Mesenchymal stem cell (in vitro differentiated cells and primary cell): ENCODE measurements around the gene OLIG3.

ENCODE experiments used
- DNase-seq: peaks from one replicate; pipeline ENCODE4 v3.0.0-alpha.2; 2013
- H2AFZ ChIP-seq: one replicate; pipeline ENCODE4 v1.6.1; 2013; ENCODE audit warnings: low read depth, mild to moderate bottlenecking, control low read depth, inconsistent platforms, low read length, moderate library complexity
- H2AK5ac ChIP-seq: 2 replicates; pipeline ENCODE4 v1.6.1; 2013; ENCODE audit warnings: low read length, moderate library complexity, mild to moderate bottlenecking, inconsistent platforms; ENCODE audit not compliant: severe bottlenecking
- H2BK120ac ChIP-seq: one replicate; pipeline ENCODE4 v1.6.1; 2013; ENCODE audit warnings: low read depth, mild to moderate bottlenecking, inconsistent platforms, low read length, moderate library complexity
- H2BK12ac ChIP-seq, 2 experiments: one replicate each; pipeline ENCODE4 v1.6.1; 2013; ENCODE audit warnings: inconsistent platforms in 2 of 2, low read length in 2 of 2, mild to moderate bottlenecking in 2 of 2, moderate library complexity in 2 of 2, control low read depth in 1 of 2
- H2BK15ac ChIP-seq: one replicate; pipeline ENCODE4 v1.6.1; 2013; ENCODE audit warnings: mild to moderate bottlenecking, low read depth, inconsistent platforms; ENCODE audit not compliant: poor library complexity, severe bottlenecking
- H2BK5ac ChIP-seq: 2 replicates; pipeline ENCODE4 v1.6.1; 2013; ENCODE audit warnings: low read depth, mild to moderate bottlenecking, low read length, control low read depth, inconsistent platforms; ENCODE audit not compliant: poor library complexity, severe bottlenecking
- H3K14ac ChIP-seq, 2 experiments: one replicate each; pipeline ENCODE4 v1.6.1; 2013; ENCODE audit warnings: inconsistent platforms in 2 of 2, low read length in 2 of 2, control low read depth in 1 of 2, mild to moderate bottlenecking in 1 of 2, moderate library complexity in 1 of 2
- H3K18ac ChIP-seq, 2 experiments: one replicate each; pipeline ENCODE4 v1.6.1; 2013; ENCODE audit warnings: inconsistent platforms in 2 of 2, low read length in 2 of 2, control low read depth in 1 of 2, low read depth in 1 of 2, mild to moderate bottlenecking in 1 of 2
- H3K23ac ChIP-seq, 2 experiments: one replicate each; pipeline ENCODE4 v1.6.1; 2013; ENCODE audit warnings: inconsistent platforms in 2 of 2, low read length in 2 of 2, mild to moderate bottlenecking in 2 of 2, moderate library complexity in 2 of 2, control low read depth in 1 of 2
- H3K27ac ChIP-seq: 2 replicates; pipeline ENCODE4 v1.5.1; 2013; ENCODE audit warnings: mild to moderate bottlenecking, moderate library complexity, low read length, control low read depth, inconsistent platforms; ENCODE audit not compliant: poor library complexity, severe bottlenecking
- H3K27me3 ChIP-seq, 2 experiments: 2 replicates each; pipeline versions ENCODE4 v1.6.1 to v1.7.0; 2013; ENCODE audit warnings: low read length in 2 of 2, mild to moderate bottlenecking in 2 of 2, moderate library complexity in 2 of 2, control low read depth in 1 of 2, inconsistent platforms in 1 of 2; ENCODE audit not compliant: control insufficient read depth in 1 of 2, insufficient read depth in 1 of 2
- H3K36me3 ChIP-seq, 2 experiments: 2 replicates each; pipeline versions ENCODE4 v1.6.1 to v1.7.0; 2013; ENCODE audit warnings: low read length in 2 of 2, control low read depth in 1 of 2, inconsistent platforms in 1 of 2, low read depth in 1 of 2, mild to moderate bottlenecking in 1 of 2; ENCODE audit not compliant: insufficient read depth in 2 of 2, control insufficient read depth in 1 of 2
- H3K4ac ChIP-seq, 2 experiments: one replicate each; pipeline ENCODE4 v1.6.1; 2013; ENCODE audit warnings: inconsistent platforms in 2 of 2, low read length in 2 of 2, mild to moderate bottlenecking in 2 of 2, moderate library complexity in 2 of 2, control low read depth in 1 of 2, low read depth in 1 of 2
- H3K4me1 ChIP-seq: 2 replicates; pipeline ENCODE4 v1.6.1; 2013; ENCODE audit warnings: low read depth, low read length, control low read depth; ENCODE audit not compliant: control insufficient read depth, insufficient read depth
- H3K4me2 ChIP-seq: 2 replicates; pipeline ENCODE4 v1.6.1; 2013; ENCODE audit warnings: low read length, mild to moderate bottlenecking, inconsistent platforms; ENCODE audit not compliant: poor library complexity, severe bottlenecking
- H3K4me3 ChIP-seq, 2 experiments: 2 replicates each; pipeline versions ENCODE4 v1.5.1 to v1.7.0; 2013; ENCODE audit warnings: low read length in 2 of 2, mild to moderate bottlenecking in 2 of 2, control low read depth in 1 of 2, low read depth in 1 of 2; ENCODE audit not compliant: insufficient read depth in 1 of 2
- H3K79me1 ChIP-seq: replicated peaks from 2 replicates; pipeline ENCODE4 v1.6.1; 2013; ENCODE audit warnings: mild to moderate bottlenecking, control low read depth, low read length, inconsistent platforms; ENCODE audit not compliant: poor library complexity, severe bottlenecking
- H3K9ac ChIP-seq: 2 replicates; pipeline ENCODE4 v1.7.0; 2013; ENCODE audit warnings: mild to moderate bottlenecking, low read length, moderate library complexity
- H3K9me3 ChIP-seq: 2 replicates; pipeline ENCODE4 v1.7.0; 2013; ENCODE audit warnings: mild to moderate bottlenecking, low read length; ENCODE audit not compliant: control insufficient read depth
- H4K8ac ChIP-seq: one replicate; pipeline ENCODE4 v1.6.1; 2013; ENCODE audit warnings: inconsistent platforms, mild to moderate bottlenecking, low read length, moderate library complexity
- H4K91ac ChIP-seq: one replicate; pipeline ENCODE4 v1.6.1; 2013; ENCODE audit warnings: mild to moderate bottlenecking, low read length, inconsistent platforms
- WGBS: methylation state at CpG from one replicate; pipeline ENCODE4 v1.1.7; 2013; ENCODE audit warnings: mixed read lengths; 5-methylcytosine and 5-hydroxymethylcytosine counted together

The OLIG3 gene

GRCh38 chr6:137522198-137522798 lies 28.1 kb upstream of the OLIG3 start:
- WGBS: 79% methylated on average over 2 of the region's 2 CpGs
- H3K4me1 ChIP-seq: no peaks in the 10 kb centered on the region
- H2BK12ac ChIP-seq: no peak overlapping the region
- no peak overlapping the region for H3K14ac ChIP-seq
- no peak overlapping the region for H3K4me2 ChIP-seq
- H3K18ac ChIP-seq: no peak overlapping the region
- H3K4ac ChIP-seq: no peak overlapping the region
- no peak overlapping the region for H4K8ac ChIP-seq
- no peak overlapping the region for H4K91ac ChIP-seq
- H2BK5ac ChIP-seq: no peak overlapping the region
- H2AK5ac ChIP-seq: no peak overlapping the region
- no peak overlapping the region for H2BK120ac ChIP-seq
- peaks cover 5% of the 10 kb centered on the region for H3K9me3 ChIP-seq
- H3K23ac ChIP-seq: no peak overlapping the region
- no peak overlapping the region for H3K9ac ChIP-seq
- no peak overlapping the region for H3K27ac ChIP-seq
- H3K27me3 ChIP-seq: peaks cover 6 to 34% of the 10 kb centered on the region in 2 experiments
- no peak overlapping the region for H3K4me3 ChIP-seq
- DNase-seq: no peak
- no peaks in the 10 kb centered on the region for H3K36me3 ChIP-seq
- no peak overlapping the region for H2AFZ ChIP-seq
- H3K79me1 ChIP-seq: no peaks in the 10 kb centered on the region
- no peak overlapping the region for H2BK15ac ChIP-seq

- Histone ChIP-seq H2AFZ (no peak overlapping the region), H2BK12ac (no peak overlapping the region), H3K4me3 (no peak overlapping the region), H3K4ac (no peak overlapping the region), H3K18ac (no peak overlapping the region), H3K23ac (no peak overlapping the region), H2BK5ac (no peak overlapping the region), H3K79me1 (no peaks in the 10 kb centered on the region), H2AK5ac (no peak overlapping the region), H3K9ac (no peak overlapping the region), H3K14ac (no peak overlapping the region), H4K8ac (no peak overlapping the region), H3K27me3 (peaks cover 18 to 52% of the 10 kb centered on the region in 2 experiments), H3K36me3 (no peaks in the 10 kb centered on the region), H2BK120ac (no peak overlapping the region), H3K4me2 (no peak overlapping the region), H3K9me3 (peaks cover 3% of the 10 kb centered on the region), H2BK15ac (no peak overlapping the region), H3K4me1 (no peaks in the 10 kb centered on the region), H4K91ac (no peak overlapping the region), H3K27ac (no peak overlapping the region)
- DNase-seq: no peak
- 85% methylated on average over 4 of the region's 4 CpGs for WGBS
Measured at GRCh38 chr6:137520520-137520919, 26.3 kb upstream of the OLIG3 start.

GRCh38 chr6:137519629-137520176 lies 25.5 kb upstream of the OLIG3 start:
- no peak overlapping the region for H3K23ac ChIP-seq
- H3K4me1 ChIP-seq: no peaks in the 10 kb centered on the region
- no peak overlapping the region for H3K9ac ChIP-seq
- H2BK12ac ChIP-seq: no peak overlapping the region
- no peaks in the 10 kb centered on the region for H3K79me1 ChIP-seq
- 46% methylated on average over 9 of the region's 9 CpGs for WGBS
- H3K36me3 ChIP-seq: no peaks in the 10 kb centered on the region
- H2BK5ac ChIP-seq: no peak overlapping the region
- H2AK5ac ChIP-seq: no peak overlapping the region
- H2AFZ ChIP-seq: no peak overlapping the region
- no peaks in the 10 kb centered on the region for H3K9me3 ChIP-seq
- no peak overlapping the region for H2BK120ac ChIP-seq
- H3K18ac ChIP-seq: no peak overlapping the region
- H3K27me3 ChIP-seq: peaks cover 24 to 60% of the 10 kb centered on the region in 2 experiments
- no peak overlapping the region for H2BK15ac ChIP-seq
- no peak overlapping the region for H4K91ac ChIP-seq
- no peak overlapping the region for H3K14ac ChIP-seq
- H3K27ac ChIP-seq: no peak overlapping the region
- no peak overlapping the region for H4K8ac ChIP-seq
- no peak for DNase-seq
- no peak overlapping the region for H3K4ac ChIP-seq
- H3K4me2 ChIP-seq: no peak overlapping the region
- H3K4me3 ChIP-seq: no peak overlapping the region

GRCh38 chr6:137518386-137518983 lies 24.3 kb upstream of the OLIG3 start:
- H3K27ac ChIP-seq: no peak overlapping the region
- H2BK120ac ChIP-seq: no peak overlapping the region
- H3K9me3 ChIP-seq: no peaks in the 10 kb centered on the region
- no peak overlapping the region for H2BK12ac ChIP-seq
- H3K23ac ChIP-seq: no peak overlapping the region
- no peak for DNase-seq
- H4K91ac ChIP-seq: no peak overlapping the region
- H2BK5ac ChIP-seq: no peak overlapping the region
- H3K79me1 ChIP-seq: no peaks in the 10 kb centered on the region
- H3K14ac ChIP-seq: no peak overlapping the region
- H3K27me3 ChIP-seq: peaks cover 30 to 72% of the 10 kb centered on the region in 2 experiments
- 25% methylated on average over 4 of the region's 7 CpGs for WGBS
- H4K8ac ChIP-seq: no peak overlapping the region
- no peak overlapping the region for H3K4me2 ChIP-seq
- no peaks in the 10 kb centered on the region for H3K36me3 ChIP-seq
- no peak overlapping the region for H3K18ac ChIP-seq
- no peak overlapping the region for H3K4ac ChIP-seq
- no peak overlapping the region for H2AFZ ChIP-seq
- no peak overlapping the region for H3K9ac ChIP-seq
- H3K4me1 ChIP-seq: no peaks in the 10 kb centered on the region
- no peak overlapping the region for H2AK5ac ChIP-seq
- no peak overlapping the region for H2BK15ac ChIP-seq
- no peak overlapping the region for H3K4me3 ChIP-seq
